Measurements from ENCODE around the gene SRGN. TPM values are rescaled to one million over a fixed set of nuclear protein-coding genes. Genes with fewer than 3 reads are reported as not detected.
"Not testable (repeated sequence)": the region's sequence is repeated elsewhere in the genome, so short reads cannot be mapped to it uniquely, and the experiment has no call there.

SRGN gene, protein sequence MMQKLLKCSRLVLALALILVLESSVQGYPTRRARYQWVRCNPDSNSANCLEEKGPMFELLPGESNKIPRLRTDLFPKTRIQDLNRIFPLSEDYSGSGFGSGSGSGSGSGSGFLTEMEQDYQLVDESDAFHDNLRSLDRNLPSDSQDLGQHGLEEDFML
- 7.9 TPM for total RNA-seq

DNA sequence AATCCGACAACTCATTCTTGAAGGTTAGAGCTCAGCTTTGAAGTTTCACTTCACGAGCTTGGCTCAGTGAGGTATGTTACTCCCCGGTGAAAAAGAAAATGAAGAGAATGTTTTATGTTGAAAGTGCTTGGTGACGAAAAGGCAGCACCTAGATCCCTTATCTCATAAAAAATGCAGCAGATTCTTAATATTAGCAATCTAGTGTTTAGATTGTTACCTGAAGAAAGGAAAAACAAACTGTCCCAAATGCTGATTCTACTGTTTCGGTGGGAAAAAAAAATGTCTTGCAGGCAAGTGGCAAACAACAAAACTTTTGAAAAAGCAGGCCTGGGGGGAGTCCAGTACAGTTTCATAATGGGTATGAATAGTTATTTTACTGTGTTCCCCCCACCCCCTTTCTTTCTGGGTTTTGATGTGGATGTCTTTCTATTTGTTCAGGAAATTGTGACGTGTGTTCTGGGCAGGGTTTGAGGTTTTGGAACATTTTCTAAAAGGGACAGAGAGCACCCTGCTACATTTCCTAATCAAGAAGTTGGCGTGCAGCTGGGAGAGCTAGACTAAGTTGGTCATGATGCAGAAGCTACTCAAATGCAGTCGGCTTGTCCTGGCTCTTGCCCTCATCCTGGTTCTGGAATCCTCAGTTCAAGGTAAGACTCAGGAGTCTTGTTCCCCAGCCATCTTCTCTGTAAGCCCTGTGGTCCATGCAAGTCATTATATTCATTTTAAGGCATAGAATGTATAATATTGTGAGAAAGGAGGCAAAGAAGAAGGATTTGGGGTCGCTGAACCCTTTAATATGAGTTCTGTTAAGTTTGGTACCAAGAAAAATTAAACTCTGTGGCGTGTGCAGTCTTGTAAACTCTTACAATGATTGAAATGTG, at the start of gene SRGN:
Gene SRGN (plus strand): TSS at position 514 of the 881 bp plus-strand sequence. CDS start 55 bp downstream, at position 569.
- ATAC-seq, result peak; percentile 64

DNA sequence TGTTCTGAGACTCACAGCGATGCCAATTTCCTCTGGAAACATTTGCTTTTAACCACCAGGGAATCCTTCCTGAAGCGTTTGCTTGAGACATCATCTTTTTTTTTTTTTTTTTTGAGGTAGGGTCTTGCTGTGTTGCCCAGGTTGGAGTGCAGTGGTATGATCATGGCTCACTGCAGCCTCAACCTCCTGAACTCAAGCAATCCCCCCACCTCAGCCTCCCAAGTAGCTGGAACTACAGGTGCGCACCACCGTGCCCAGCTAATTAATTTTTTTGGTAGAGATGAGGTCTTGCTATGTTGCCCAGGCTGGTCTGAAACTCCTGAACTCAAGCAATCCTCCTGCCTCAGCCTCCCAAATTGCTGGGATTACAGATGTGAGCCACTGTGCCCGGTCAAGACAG, 47.0 kb upstream of the SRGN start:
- not testable (repeated sequence) for ATAC-seq

DNA sequence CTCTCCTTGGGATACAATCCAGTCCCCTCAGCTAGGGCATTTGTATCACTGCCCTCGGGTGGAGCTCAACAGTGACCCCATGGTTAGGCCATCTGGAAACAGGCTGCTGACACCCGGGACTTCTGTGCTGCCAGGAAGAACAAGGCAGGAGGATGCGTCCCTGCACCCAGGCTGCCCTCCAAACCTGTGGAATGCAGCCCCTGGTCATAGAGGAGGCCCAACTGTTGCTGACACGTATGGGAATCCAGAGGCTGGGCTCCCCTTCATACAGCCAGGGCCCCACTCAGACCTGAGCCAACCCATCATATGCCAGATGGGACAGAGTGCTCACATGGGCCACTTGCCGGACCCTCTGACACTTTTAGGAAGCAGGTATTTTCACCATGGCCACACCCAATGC, 45.5 kb upstream of the SRGN start:
- no peak for ATAC-seq

DNA sequence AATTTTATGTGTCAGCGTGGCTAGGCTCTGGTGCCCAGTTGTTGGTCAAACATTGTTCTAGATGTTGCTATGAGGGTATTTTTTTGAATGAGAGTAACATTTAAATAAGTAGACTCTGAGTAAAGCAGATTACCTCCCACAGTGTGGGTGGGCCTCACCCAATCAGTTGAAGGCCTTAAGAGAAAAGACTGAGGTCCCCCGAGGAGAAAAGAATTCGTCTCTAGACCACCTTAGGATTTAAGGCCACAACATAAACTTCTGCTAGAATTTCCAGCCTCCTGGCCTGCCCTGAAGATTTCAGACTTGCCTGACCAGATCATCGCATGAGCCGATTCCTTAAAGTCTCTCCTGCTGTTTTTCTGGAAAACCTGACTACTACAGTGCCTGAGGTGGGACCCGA, 45.1 kb upstream of the SRGN start:
- ATAC-seq, result no peak

DNA sequence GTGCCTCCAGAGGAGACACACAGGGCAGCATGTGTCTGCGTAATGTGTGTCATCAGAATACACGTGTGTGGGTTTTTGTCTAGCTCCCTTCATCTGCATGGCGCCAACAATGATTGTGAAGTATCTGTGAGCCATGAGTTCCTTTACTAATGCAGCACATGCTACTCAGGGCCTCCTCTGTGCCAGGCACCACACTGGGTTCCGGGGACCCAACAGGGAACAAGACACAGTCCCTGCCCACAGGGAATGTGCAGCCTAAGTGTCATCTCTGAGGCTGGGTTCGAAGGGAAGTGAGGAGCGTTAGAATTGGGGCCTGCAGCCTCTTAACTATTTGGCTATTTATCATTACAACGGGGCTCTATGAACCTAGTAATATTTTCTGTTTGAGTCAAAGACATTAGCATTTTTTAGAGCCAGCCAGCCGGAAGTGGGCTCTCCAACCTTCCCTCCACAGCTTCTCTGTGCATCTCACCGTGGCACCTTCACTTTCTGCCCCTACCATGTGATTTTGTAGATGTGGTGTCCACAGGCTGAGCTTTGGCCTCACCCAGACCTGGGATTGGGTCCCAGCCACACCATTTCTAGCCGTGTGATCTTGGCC, 43.9 kb upstream of the SRGN start:
- ATAC-seq, result no peak

DNA sequence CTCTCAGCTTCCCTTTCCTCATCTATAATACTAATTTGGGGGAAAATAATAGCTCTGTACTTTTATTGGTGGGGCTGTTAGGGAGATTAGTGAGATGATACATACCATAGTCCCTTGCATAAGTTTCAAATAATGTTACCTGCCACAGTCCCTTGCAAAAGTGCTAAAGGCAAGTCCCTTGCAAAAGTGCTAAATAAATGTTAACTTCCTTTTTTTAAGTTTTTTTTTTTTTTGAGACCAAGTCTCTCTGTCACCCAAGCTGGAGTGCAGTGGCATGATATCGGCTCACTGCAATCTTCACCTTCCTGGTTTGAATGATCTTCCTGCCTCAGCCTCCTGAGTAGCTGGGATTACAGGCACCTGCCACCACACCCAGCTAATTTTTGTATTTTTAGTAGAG, 43.4 kb upstream of the SRGN start:
- ATAC-seq, result no peak

DNA sequence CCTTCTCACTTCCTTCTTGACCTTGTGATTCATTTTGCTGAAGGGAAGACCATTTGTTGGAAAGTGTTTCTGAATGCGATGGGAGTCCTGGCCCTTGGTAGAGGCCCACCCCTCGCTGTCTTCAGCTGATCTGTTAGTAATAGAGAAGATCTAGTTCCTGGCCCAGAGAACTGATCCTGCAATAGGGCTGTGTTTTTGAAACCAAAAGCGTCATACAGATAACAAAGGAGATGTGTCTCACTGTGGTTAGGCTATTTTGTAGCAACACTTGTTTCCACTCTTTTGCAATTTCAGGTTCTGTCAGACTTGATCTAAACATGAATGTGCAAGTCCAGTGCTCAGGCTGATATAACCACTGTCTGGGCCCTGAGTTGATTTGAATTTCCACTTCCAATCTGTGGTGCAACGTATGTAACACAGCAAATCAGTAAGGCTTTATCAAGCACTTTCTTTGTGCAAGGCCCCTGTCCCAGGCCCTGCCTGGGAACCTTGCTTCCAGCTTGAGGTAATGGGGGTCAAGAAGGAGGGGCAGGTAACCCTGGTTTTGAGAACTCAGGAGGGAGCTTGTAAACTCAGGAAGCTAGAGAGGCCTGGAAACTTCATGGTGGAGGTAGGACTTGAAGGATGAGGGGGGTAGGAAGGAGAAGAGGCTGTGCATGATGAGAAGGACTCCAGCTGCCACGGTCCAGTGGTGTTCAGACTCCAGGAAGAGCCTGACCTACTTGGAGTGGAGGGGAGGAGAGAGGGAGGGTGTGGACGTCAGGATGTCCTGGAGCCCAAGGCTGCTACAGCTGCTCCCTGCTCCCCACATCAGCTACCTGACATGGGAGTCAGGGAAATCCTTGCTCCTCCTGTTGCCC, 42.2 kb upstream of the SRGN start:
- ATAC-seq, result peak; percentile 90

DNA sequence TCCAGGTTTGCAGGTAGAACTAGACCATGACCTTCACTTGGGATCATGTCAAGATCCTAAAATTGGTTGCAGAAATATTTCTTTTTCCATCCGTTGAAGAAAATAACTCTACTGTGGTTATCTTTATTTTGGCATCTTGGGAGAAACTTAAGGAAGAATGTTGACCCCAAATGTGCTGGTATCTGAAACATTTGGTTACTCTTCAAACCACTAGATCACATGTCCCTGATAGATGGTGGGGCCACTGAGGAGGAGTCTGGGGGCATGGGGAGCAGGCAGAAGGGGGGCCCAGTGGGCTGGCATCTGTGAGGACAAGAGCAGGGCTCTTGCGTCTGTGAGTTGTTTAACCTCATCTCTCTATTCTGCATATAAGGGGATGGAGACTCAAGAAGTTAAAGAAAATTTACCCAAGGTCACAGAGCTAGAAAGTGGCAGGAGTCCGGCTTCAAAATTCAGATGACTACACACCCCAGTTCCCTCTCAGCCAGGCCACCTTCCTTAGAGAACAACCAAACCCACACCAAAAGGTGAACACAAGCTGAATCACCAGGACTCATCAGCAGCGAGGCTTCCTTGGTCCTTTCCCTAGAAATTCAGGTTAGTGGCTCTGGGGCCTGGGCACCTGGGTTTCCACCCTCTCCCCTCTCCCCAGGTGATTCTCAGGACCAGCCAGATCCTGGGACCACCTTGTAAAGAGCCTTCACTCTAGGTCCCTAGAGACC, 40.6 kb upstream of the SRGN start:
- ATAC-seq, result no peak

DNA sequence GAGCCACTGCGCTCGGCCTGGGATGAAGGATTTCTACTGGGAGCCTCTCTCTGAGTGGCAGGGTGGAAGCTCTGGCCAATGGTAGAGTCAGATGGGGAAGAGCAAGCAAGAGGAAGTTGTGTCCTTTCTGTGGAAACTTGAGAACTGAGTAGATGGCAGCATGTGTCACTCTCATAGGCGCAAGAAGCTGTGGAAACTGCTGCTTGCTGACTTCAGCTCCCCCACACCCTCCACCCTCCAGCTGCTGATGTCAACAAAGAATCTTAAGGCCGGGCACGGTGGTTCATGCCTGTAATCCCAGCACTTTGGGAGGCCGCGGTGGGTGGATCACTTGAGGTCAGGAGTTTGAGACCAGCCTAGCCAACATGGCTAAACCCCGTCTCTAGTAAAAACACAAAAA, 39.8 kb upstream of the SRGN start:
- peak; percentile 45 for ATAC-seq

DNA sequence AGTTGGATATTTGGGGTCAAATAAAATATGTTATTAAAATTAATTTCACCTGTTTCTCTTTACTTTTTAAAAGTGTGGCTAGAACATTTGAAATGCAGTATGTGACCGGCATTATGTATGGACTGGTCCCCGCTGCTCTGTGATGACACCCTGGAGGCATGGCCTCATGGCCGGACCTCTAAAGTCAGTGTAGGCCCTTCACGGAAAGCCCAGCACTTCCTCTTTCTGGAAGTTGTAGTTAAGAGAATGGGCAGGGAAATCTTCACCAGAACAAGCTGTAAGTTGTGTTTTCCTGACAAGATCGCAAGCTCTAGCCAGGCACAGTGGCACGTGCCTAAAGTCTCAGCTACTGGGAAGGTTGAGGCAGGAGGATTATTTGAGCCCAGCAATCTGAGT, 38.3 kb upstream of the SRGN start:
- ATAC-seq, result no peak

DNA sequence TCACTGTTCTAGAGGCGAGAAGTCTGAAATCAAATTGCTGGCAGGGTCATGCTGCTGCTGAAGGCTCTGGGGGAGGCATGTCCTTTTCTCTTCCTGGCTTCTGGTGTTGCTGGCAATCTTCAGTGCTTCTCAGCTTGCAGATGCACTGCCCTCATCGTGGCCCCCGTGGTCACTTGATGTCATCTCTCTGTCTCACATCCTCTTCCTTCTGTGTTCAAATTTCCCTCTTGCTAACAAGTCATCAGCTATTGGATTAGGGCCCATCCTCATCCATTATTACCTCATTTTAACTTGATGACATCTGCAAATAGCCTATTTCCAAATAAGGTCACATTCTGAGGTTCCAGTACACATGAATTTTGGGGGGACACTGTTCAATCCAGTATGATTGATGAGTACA, 36.6 kb upstream of the SRGN start:
- ATAC-seq, result no peak

DNA sequence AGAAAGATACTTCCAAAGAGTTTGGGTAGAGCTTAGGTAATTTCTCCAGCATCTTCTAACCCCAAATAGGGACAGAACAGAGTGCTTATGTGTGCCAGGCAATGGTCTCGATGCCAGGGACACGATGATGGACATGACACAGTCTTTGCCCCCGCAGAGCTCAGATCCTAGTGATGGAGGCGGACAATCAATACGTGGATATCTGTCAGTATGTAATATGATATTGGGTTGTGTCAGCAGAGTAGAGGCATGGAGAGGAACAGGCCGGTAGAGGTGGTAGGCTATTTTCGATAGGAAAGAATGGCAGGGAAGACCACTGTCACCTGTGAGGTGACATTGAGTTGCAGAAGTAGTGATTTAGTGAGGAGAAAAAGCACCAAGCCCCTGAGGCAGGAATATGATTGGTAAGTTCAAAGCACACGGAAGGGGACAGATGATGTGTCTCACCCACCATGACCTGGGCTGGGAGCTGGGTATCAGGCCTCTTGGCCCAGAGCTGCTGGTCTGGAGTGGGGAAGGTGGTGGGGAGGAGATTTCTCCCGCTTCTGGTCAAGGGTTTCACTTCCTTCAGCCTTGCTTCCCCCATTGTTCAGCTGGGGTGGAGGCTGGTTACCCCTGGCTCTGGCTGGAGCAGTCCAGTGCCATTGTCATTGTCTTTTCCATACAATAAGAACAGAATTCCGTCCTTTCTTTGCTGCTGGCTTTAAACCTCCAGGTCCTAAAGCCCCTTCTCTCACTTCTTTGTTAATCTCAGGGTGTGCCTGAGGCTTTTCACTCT, 36.0 kb upstream of the SRGN start:
- ATAC-seq, result no peak

DNA sequence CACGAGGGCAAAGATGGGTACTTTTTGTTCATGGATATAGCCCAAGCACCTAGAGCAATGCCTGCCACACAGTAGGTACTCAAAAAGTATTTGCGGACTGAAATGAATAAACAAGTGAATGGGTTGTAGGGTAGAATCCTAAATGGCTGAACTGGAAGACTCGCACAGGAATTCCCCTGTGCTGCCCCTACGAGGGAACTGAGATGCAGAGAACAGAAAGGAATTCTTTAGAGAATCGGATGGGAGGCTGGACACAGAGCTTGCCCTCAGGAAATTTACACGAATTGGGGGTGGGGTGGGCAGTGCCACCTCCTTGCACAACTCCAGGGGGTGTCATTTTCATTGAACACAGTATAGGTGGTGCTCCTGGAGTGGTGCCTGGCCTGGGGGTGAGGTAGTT, 35.2 kb upstream of the SRGN start:
- no peak for ATAC-seq

DNA sequence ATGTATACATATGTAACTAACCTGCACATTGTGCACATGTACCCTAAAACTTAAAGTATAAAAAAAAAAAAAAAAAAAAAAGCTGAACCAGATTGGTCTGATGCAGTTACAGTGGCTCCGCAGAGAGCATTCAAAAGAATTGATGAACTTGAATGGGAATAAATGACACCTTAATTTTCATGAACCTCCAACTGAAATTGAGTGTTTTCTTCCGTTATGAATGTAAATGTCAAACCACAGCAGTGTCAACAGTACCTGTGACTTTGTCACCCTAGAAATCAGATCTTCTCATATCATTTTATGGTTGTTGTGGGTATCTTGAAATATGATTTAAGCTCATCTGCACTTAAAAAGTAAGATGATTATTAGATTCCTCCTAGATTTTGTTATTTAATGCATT, 32.7 kb upstream of the SRGN start:
- ATAC-seq, result no peak

DNA sequence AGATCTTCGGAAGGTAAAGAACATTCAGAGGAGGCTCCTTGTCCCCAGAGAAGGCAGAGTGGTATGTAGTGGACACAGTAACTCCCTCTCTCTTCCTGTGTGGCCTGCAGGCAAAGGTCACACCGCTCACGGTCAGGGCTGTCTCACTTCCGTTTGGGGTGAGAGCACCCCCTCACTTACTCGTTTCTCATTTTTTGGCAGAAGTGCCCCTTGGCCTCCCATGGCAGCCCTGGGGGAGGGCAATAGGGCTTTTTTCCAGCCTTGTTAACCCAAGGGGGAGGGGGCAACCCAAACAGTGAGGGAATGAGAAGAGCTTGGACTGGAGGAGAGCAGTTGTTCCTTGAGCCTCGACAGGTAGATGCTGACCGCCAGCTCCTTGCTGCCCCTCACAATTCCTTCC, 31.8 kb upstream of the SRGN start:
- ATAC-seq, result peak; percentile 41

DNA sequence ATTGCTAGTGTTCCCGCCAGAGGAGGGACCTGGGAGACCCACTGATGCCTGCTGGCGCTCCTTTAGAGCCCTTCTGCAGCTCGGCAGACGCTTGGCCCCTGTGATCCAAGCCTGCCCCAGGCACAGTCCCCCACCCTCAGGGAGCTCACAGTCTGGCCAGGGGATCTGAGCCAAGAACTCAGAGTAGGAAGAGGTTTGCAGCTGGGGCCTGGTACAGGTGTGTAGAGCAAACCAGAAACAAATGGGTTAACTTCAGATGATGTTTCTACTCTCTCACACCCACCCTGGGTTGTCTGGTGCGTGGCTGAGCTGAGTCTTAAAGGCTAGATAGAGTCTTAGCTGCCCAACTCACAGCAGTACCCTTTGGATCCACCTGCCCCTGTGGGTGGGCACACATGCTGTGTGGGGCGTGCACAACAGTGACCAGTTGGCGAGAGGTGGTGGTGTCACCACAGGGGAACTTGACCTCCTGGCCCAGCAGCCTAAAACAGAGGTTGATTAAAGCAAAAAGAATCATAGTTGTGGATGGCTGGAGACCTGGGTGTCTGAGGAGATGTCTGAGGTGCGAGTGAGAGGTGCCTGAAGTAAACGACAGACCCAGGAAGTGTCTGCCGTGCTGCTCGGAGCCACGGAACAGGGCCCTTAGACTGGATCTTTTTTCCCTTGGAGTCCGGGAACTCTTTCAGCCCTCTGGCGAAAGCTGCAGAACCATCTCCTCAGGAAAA, 31.2 kb upstream of the SRGN start:
- no peak for ATAC-seq

DNA sequence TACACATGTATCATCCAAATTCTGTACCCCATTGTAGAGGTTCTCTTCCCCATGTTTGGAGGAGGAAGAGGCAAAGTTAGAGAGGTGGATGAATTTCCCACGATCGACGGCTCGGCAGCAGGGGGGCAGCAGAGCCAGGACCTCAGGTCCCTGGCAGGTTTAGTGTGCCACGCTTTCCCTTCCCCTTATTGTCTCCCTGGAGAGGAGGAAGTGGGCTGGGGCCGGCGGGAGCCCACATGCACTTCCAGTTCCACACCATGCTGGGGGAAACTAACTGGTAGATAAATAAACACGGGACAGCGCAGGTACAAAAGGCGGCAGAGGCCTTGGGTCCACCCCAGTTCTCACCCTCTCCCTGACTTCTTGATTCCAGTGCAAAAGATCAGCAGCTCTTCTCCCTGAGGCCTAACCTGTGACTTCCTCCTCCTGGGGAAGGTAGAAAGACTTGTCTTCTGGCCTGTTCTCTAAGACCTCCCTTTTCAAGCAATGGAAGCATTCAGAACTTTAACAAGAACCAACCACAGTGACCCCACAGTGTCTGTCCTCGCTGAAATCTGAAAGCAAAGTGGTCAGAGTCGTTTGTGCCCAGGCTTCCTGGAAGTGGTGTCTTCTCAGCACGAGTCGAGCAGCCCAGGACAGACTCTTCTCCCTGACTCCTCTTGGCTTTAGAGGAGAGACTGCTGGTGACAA, 30.5 kb upstream of the SRGN start:
- no peak for ATAC-seq

DNA sequence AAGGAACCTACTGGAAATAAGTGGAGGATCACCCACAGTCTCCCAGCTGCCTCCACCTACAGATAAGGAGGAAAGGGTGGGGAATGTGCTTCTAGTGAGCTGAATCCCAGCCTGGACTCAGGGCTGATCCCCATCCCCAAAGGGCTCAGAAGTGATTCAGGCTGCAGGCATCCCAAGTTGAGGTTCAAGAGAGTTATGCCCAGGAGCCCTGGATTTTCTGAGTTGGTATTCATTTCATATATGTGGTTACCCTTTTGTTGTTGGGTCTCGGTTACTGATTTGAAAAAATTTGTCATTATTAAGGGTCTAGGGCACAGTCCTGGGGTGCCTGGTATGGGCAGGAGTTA, 30.0 kb upstream of the SRGN start:
- ATAC-seq, result no peak

DNA sequence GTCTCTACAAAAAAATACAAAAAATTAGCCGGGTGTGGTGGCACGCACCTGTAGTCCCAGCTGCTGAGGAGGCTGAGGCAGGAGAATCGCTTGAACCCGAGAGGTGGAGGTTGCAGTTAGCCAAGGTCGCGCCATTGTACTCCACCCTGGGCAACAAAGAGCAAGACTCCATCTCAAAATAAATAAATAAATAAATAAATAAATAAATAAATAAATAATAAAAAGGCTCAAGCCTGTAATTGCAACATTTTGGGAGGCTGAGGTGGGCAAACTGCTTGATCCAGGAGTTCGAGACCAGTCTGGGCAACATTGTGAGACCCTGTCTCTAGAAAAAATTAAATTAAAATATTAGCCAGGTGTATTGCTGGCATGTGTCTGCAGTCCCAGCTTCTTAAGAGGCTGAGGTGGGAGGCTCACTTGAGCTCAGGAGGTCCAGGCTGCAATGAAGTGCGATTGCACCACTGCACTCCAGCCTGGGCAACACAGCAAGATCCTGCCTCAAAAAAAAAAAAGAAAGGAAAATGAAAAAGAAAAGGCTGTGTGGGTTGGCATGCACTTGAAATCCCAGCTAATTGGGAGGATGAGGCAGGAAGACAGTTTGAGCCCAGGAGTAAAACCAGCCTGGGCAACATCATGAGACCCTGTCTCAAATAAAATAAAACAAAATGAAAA, 27.6 kb upstream of the SRGN start:
- ATAC-seq, result no peak
